ENCODE results near the gene INSC.

Gene INSC

GRCh38 chr11:15228331-15228849, 113.7 kb downstream of the INSC start:
- FAIRE-seq, result no peak

- no peak for FAIRE-seq
These were observed 114.3 kb downstream of the INSC start for GRCh38 chr11:15229069-15229468.

- FAIRE-seq, result no peak
These were observed 117.8 kb downstream of the INSC start for GRCh38 chr11:15232496-15232895.

- FAIRE-seq, result no peak
These were observed 118.8 kb downstream of the INSC start for GRCh38 chr11:15233371-15234165.

- no peak for FAIRE-seq
These were observed 120.1 kb downstream of the INSC start for GRCh38 chr11:15234796-15235195.

GRCh38 chr11:15236559-15236958, 121.8 kb downstream of the INSC start:
- FAIRE-seq, result no peak

GRCh38 chr11:15238856-15239255, 124.1 kb downstream of the INSC start:
- FAIRE-seq, result no peak

- no peak for FAIRE-seq
These were observed 134.0 kb downstream of the INSC start for GRCh38 chr11:15248749-15249148.

- peak; percentile 99 for FAIRE-seq
These were observed 143.9 kb downstream of the INSC start for GRCh38 chr11:15258433-15259165.

- no peak for FAIRE-seq
These were observed 152.3 kb downstream of the INSC start for GRCh38 chr11:15266999-15267398.

- FAIRE-seq, result no peak
These were observed 153.9 kb downstream of the INSC start for GRCh38 chr11:15268598-15268997.

GRCh38 chr11:15275141-15275540, 160.4 kb downstream of the INSC start:
- FAIRE-seq, result no peak

- peak; percentile 84 for FAIRE-seq
These were observed 161.9 kb downstream of the INSC start for GRCh38 chr11:15276621-15277020.

GRCh38 chr11:15278128-15278527, 163.4 kb downstream of the INSC start:
- FAIRE-seq, result no peak

GRCh38 chr11:15280393-15280792, 165.7 kb downstream of the INSC start:
- FAIRE-seq, result no peak

GRCh38 chr11:15282754-15283153, 168.0 kb downstream of the INSC start:
- no peak for FAIRE-seq

- FAIRE-seq, result no peak
These were observed 171.7 kb downstream of the INSC start for GRCh38 chr11:15286465-15286864.

GRCh38 chr11:15288863-15289262, 174.1 kb downstream of the INSC start:
- no peak for FAIRE-seq

GRCh38 chr11:15289723-15290122, 175.0 kb downstream of the INSC start:
- FAIRE-seq, result no peak

GRCh38 chr11:15291885-15292284, 177.2 kb downstream of the INSC start:
- peak; percentile 99 for FAIRE-seq

GRCh38 chr11:15293975-15294620, 179.4 kb downstream of the INSC start:
- no peak for FAIRE-seq

GRCh38 chr11:15295695-15296094, 181.0 kb downstream of the INSC start:
- FAIRE-seq, result no peak
